Endometrium (tissue), 2 donors: ENCODE results near the gene DNM3.

Experiments
- FAIRE-seq: peaks from 2 replicates; lab custom pipeline; 2012; peaks lifted over from hg19 to GRCh38; lab: Jason Lieb, UNC
- donor health status: control.
- donor health status: control.

The DNM3 gene

DNA sequence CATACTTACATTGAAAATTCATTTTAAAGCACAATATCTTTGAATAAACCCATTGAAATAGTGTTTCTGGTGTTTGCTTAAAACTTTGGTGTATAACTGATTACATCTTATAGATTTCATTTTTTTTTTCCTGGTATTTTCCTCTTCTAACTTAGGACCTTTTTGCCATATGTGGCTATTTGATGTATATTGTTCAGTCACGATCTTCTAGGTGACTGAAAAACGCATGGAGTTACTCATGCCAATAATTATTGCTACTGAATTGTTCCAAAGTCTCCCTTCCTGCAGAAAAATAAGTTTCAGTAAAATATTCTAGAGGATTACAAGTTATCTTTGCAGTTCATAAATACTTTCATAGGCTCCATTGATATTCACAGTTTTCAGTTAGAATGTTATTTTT is 556.3 kb downstream of the DNM3 start:
- no peak for FAIRE-seq

- no peak for FAIRE-seq
These were observed 556.9 kb downstream of the DNM3 start for GRCh38 chr1:172398193-172398592.

GRCh38 chr1:172398970-172399755 is 557.9 kb downstream of the DNM3 start:
- FAIRE-seq = peak; percentile 97

DNA sequence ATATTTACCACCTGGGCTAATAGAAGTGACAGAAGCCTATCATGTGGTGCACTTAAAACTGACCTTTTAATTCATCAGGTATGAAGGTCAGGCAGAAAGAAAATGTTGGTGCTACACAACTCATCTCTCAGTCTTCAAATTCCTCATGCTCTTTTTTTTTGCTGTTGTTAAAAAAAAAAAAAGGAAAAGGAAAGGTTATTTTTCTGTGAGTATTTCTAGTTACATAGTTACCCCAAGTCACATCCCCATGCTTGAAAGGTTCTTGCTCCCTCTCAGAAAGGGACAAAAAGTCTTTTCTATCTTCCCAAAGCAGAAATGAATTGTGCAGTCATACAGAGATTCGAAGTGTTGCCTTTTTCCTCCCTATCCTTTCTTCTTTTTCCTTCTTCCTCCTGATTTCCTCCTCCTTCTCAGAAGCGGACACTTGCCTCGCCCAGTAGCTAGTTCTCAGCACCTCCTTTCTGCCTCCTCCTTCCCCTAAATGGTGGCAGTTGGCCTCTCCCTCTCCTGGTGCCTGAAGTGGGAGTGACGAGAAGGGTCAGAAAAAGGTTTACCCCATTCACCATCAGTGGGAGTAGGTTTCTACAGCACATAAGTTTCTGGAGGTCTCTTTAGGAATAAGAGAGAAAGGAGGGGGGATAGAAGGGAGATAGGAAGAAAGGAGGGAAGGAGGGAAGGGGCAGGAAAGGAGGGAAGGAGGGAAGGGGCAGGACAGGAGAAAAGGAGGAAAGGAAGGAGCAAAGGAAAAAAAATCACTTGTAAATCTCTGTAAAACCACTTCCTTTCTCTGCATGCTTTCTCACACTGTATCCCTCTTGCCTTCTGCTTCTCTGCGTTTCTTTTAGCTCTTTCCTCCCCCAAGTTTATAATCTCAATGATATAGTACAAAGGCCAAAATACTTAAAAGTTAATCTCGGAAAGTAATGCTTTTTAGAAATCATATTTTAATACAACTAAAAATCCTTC is 558.7 kb downstream of the DNM3 start:
- no peak for FAIRE-seq

DNA sequence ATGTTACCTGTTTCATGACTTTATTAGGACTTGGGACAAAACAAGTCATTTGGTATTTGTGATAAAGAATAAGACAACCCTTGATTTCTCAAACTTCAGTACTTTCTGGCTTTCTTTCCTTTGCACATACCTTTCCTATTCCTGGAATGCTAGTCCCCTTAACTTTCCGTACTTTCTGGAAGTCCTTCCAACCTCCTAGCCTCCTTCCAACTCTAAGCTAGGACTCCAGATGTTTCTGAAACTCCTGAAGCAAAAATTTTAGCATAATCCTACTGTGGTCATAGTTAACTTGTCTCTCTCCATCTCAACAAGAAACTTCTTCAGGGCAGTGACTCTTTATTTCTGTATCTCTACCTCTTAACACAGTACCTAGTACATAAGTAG is 559.4 kb downstream of the DNM3 start:
- no peak for FAIRE-seq

GRCh38 chr1:172401477-172401876 is 560.2 kb downstream of the DNM3 start:
- FAIRE-seq = no peak

- FAIRE-seq = no peak
These were observed 560.6 kb downstream of the DNM3 start for GRCh38 chr1:172401892-172402291.

GRCh38 chr1:172402878-172403569 is 561.7 kb downstream of the DNM3 start:
- no peak for FAIRE-seq

DNA sequence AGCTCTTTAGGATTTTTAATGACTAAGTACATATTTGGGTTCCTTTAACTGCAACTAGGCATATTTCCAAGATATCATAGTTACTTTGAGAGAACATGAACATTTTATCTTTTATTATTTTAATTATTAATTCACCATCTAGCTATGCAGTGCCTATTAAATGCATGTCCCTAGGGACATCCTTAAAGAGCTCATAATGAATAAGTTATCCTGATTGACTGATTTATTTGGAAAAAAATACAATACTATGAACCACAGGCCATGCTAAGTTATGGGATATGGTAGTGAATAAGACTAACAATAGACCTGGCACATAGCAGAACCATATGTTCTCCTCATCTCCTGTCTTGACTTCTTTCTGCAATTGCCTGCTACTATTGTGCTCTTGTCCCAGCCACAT is 562.8 kb downstream of the DNM3 start:
- FAIRE-seq = peak; percentile 95

- FAIRE-seq = no peak
These were observed 564.6 kb downstream of the DNM3 start for GRCh38 chr1:172405912-172406311.

GRCh38 chr1:172406968-172407367 is 565.7 kb downstream of the DNM3 start:
- FAIRE-seq = no peak

DNA sequence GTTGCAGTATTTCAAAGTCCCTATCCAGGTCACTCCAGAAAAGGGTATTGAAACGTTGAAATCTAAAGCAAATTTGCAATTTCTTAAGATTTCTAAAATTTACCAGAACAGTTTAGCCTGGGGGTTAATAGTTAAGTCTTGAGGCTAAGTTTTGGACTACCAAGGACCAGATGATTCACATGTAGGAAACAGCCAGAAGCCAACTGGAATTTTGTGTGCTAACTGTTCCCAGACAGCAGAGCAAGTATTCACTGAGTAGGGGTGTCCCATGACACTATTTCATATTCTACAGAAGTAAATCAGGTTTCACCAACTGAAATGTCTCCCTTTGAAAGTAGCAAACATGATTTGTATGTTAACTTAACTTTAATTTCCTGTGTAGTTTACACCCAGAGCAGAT is 567.7 kb downstream of the DNM3 start:
- FAIRE-seq = no peak

GRCh38 chr1:172410027-172410426 is 568.7 kb downstream of the DNM3 start:
- no peak for FAIRE-seq

- no peak for FAIRE-seq
These were observed 570.6 kb downstream of the DNM3 start for GRCh38 chr1:172411791-172412338.

DNA sequence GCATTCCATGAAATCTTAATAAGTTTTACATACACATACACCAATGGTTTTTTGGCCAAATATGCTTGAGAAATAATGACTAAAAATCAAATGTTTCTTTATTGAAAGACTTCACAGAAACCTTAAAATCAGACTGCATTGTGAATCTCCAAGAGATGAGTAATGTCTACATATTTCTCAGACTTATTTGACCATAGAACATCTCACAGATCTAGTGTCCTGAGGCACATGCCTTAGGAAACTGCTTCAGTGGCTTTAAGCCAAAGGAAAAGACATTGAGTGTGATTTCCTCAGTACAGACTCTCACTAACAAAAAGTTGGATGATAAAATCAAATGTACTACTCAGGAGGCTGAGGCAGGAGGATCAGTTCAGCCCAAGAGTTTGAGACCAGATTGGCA is 573.0 kb downstream of the DNM3 start:
- FAIRE-seq = no peak

GRCh38 chr1:172416496-172417035 is 575.3 kb downstream of the DNM3 start:
- FAIRE-seq = no peak

GRCh38 chr1:172417557-172417956 is 576.3 kb downstream of the DNM3 start:
- no peak for FAIRE-seq

GRCh38 chr1:172420385-172420784 is 579.1 kb downstream of the DNM3 start, which contains the start of gene C1orf105:
Gene C1orf105 (plus strand): TSS chr1:172420685. CDS start chr1:172420886, 201 bp downstream.
- no peak for FAIRE-seq

- no peak for FAIRE-seq
These were observed 580.8 kb downstream of the DNM3 start for GRCh38 chr1:172421974-172422604.

DNA sequence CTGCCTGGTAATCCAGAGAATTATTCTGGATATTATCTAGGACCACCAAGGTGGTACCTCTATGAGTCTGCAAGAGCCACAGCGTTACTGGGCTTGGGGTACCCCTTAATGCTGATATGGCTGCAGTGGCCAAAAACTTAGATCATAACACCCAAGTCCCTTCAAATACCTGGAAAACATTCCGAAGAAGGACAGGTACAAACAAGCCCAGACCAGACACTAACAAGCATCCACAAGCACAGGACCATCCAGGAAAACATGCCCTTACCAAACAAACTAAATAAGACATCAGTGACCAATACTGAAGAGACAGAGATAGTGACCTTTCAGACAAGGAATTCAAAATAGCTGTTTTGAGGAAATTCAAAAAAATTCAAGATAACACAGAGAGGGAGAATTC is 582.0 kb downstream of the DNM3 start:
- no peak for FAIRE-seq

DNA sequence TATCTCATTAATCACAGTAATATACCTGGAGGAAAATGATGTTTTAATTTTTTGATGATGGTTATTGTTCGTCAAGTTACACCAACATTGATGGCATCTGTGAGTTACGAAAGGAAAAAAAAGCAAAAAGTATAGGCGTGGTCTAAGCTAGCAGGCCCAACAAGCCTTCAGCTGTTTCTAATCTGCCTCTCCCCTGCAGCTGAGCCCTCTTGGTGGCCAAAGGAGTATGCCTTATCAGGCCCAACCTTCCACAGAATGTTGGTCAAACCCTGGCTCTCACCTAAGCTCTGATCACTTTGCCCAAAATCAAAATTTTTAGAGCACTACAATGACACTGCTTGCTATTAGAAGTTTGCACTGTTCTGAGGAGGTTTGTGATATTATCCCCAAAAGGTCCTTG is 584.0 kb downstream of the DNM3 start:
- no peak for FAIRE-seq
